Transverse colon (tissue), 4 donors: ENCODE results near the gene STAMBPL1. TPM values are rescaled to one million over a fixed set of nuclear protein-coding genes. Genes with fewer than 3 reads are reported as not detected.

Experiments used
- DNase-seq: peaks from one replicate; pipeline ENCODE4 v3.0.0-alpha.2; 2019
- H3K27ac ChIP-seq, 4 donors: fragments of 200-600 bp; sonication (generic); 2 replicates each; pipeline ENCODE4 v1.5.1; 2016 to 2018; ENCODE audit warnings: inconsistent platforms in 4 of 4
- H3K27me3 ChIP-seq: fragments of 200-600 bp; sonication (generic); 2 replicates; pipeline ENCODE4 v1.5.1; 2017; ENCODE audit warnings: inconsistent platforms
- H3K36me3 ChIP-seq, 4 donors: fragments of 200-600 bp; sonication (generic); 2 replicates each; pipeline ENCODE4 v1.5.1; 2017 to 2019; ENCODE audit warnings: inconsistent platforms in 4 of 4
- H3K4me1 ChIP-seq, 4 donors: fragments of 200-600 bp; sonication (generic); 2 replicates each; pipeline ENCODE4 v1.5.1; 2017 to 2020; ENCODE audit warnings: inconsistent platforms in 4 of 4
- H3K4me3 ChIP-seq, 4 donors: fragments of 200-600 bp; sonication (generic); 1 replicate in 1 of 4; 2 replicates in 3 of 4; pipeline versions ENCODE4 v1.5.1 to v1.6.1; 2017 to 2019; ENCODE audit warnings: inconsistent platforms in 4 of 4
- H3K9me3 ChIP-seq, 2 donors: fragments of 200-600 bp; sonication (generic); 2 replicates each; pipeline ENCODE4 v1.5.1; 2017 to 2019; ENCODE audit warnings: inconsistent platforms in 2 of 2
- CTCF ChIP-seq, 5 experiments: fragments of 200-600 bp in 3 of 5; fragments of 450-650 bp in 2 of 5; sonication (generic) in 3 of 5; IDR thresholded peaks; 1 replicate in 2 of 5; 2 replicates in 3 of 5; pipeline ENCODE4 v1.5.1; 2016 to 2017; ENCODE audit warnings: antibody characterized with exemption in 5 of 5, inconsistent platforms in 3 of 5, mild to moderate bottlenecking in 2 of 5, moderate library complexity in 1 of 5
- EP300 ChIP-seq: sonication (generic); formaldehyde crosslinking; IDR thresholded peaks from one replicate; pipeline ENCODE4 v1.6.1; 2017; ENCODE audit warnings: antibody characterized with exemption, low read depth
- POLR2A ChIP-seq: fragments of 450-650 bp; IDR thresholded peaks from one replicate; pipeline ENCODE4 v1.6.1; 2016; ENCODE audit warnings: antibody characterized with exemption, mild to moderate bottlenecking, moderate library complexity
- POLR2AphosphoS5 ChIP-seq, 3 donors: sonication (generic); formaldehyde crosslinking; IDR thresholded peaks; one replicate each; pipeline ENCODE4 v1.6.1; 2016; ENCODE audit warnings: antibody characterized with exemption in 3 of 3
- WGBS, 2 donors: methylation state at CpG; one replicate each; pipeline ENCODE4 v1.1.5; 2018; ENCODE audit warnings: low coverage in 1 of 2; 5-methylcytosine and 5-hydroxymethylcytosine counted together
- in situ Hi-C, 4 donors: fragments of 200-750 bp; cut with MboI; loops; one replicate each; pipeline versions ENCODE4 v1.15.0 to v1.15.1; 2017; ENCODE audit warnings: low sequenced_read_pairs in 3 of 4, low pct_ligation_motif_present in 1 of 4, low pct_unique_long_range_greater_than_20kb in 1 of 4
- intact Hi-C: fragments of 100-400 bp; cut with DNase I; formaldehyde crosslinking; loops from one replicate; pipeline ENCODE4 v1.15.1; 2023; ENCODE audit warnings: low total_unique reads
- total RNA-seq, 4 donors: library from RNA; depleted of rRNA; stranded (reverse); fragments of >200 nt; gene quantifications; one replicate each; pipeline ENCODE4 v1.1.0, GENCODE V29; 2016

Gene STAMBPL1
- total RNA-seq, 4 donors from 2014 or later: 74.8 to 176 (median 134) TPM

- Histone ChIP-seq H3K36me3 (no peaks in the 10 kb centered on the region), H3K27me3 (no peaks in the 10 kb centered on the region), H3K9me3 (no peaks in the 10 kb centered on the region), H3K4me1 (peaks cover 0 to 59% (median 12%) of the 10 kb centered on the region in 4 donors), H3K27ac (no peak overlapping the region), H3K4me3 (no peak overlapping the region)
- WGBS, 2 donors: 79 to 100% methylated on average over 1 of the region's 1 CpG
- intact Hi-C loops: no loop called here
- TF ChIP-seq CTCF (IDR thresholded peaks at IDR 0.05) (no peak), EP300 (no peak), POLR2AphosphoS5 (IDR thresholded peaks at IDR 0.05) (no peak), POLR2A (no peak)
- no peak for DNase-seq
- in situ Hi-C loops: no loop called here
Observed at GRCh38 chr10:88889559-88890337, 9.7 kb downstream of the STAMBPL1 start.

- H3K36me3 ChIP-seq: no peaks in the 10 kb centered on the region
- H3K9me3 ChIP-seq: no peaks in the 10 kb centered on the region
- in situ Hi-C loops: no loop called here
- no peak for DNase-seq
- WGBS, 2 donors: 94 to 100% methylated on average over 3 to 4 of the region's 4 CpGs
- peaks cover 0 to 63% (median 17%) of the 10 kb centered on the region in 4 donors for H3K4me1 ChIP-seq
- no peaks in the 10 kb centered on the region for H3K27me3 ChIP-seq
- no peak overlapping the region for H3K27ac ChIP-seq
- no peak for TF ChIP-seq CTCF (IDR thresholded peaks at IDR 0.05)
- TF ChIP-seq POLR2A: no peak
- intact Hi-C loops: no loop called here
- H3K4me3 ChIP-seq: no peak overlapping the region
Observed at GRCh38 chr10:88890681-88891381, 10.8 kb downstream of the STAMBPL1 start.

- Histone ChIP-seq H3K9me3 (no peaks in the 10 kb centered on the region), H3K4me3 (no peak overlapping the region), H3K36me3 (no peaks in the 10 kb centered on the region), H3K27ac (peak overlapping the region; percentile 84 to 87 (median 86)), H3K27me3 (no peaks in the 10 kb centered on the region), H3K4me1 (peaks cover 8 to 73% (median 29%) of the 10 kb centered on the region in 4 donors)
- in situ Hi-C loops: no loop called here
- no peak for TF ChIP-seq POLR2AphosphoS5 (IDR thresholded peaks at IDR 0.05)
- no peak for TF ChIP-seq POLR2A
- TF ChIP-seq EP300: no peak
- TF ChIP-seq CTCF (IDR thresholded peaks at IDR 0.05): no peak
- intact Hi-C loops: no loop called here
- DNase-seq: no peak
- WGBS, 2 donors: 49% methylated on average over 2 of the region's 2 CpGs; no CpG with 5 or more reads in 1 of the 2 donors
Observed at GRCh38 chr10:88892222-88892967, 12.3 kb downstream of the STAMBPL1 start.

- H3K9me3 ChIP-seq: no peaks in the 10 kb centered on the region
- TF ChIP-seq POLR2AphosphoS5 (IDR thresholded peaks at IDR 0.05) (peak in 1 of 3 donors; percentile 32), EP300 (no peak), CTCF (IDR thresholded peaks at IDR 0.05) (no peak), POLR2A (no peak)
- in situ Hi-C loops (no loop called here), intact Hi-C loops (no loop called here)
- peaks cover 18 to 77% (median 40%) of the 10 kb centered on the region in 4 donors for H3K4me1 ChIP-seq
- H3K27me3 ChIP-seq: no peaks in the 10 kb centered on the region
- 64 to 89% methylated on average over 2 to 3 of the region's 3 CpGs for WGBS, 2 donors
- H3K4me3 ChIP-seq: no peak overlapping the region
- H3K27ac ChIP-seq: peak overlapping the region; percentile 84 to 87 (median 86)
- no peaks in the 10 kb centered on the region for H3K36me3 ChIP-seq
- DNase-seq: no peak
Observed at GRCh38 chr10:88893611-88894010, 13.6 kb downstream of the STAMBPL1 start.
